Tibial nerve (tissue), 3 donors: Measurements from ENCODE around the gene CTNNA3.

Experiments
- POLR2A ChIP-seq, 2 donors: fragments of 450-650 bp; IDR thresholded peaks; one replicate each; pipeline ENCODE4 v1.6.1; 2017; ENCODE audit warnings: antibody characterized with exemption in 2 of 2, mild to moderate bottlenecking in 2 of 2, moderate library complexity in 2 of 2
- TF ChIP-seq, protein P1 (sequence below), 5 experiments: fragments of 200-600 bp in 3 of 5; fragments of 450-650 bp in 2 of 5; sonication (generic) in 3 of 5; IDR thresholded peaks; one replicate each; pipeline ENCODE4 v1.5.1; 2016 to 2019; ENCODE audit warnings: antibody characterized with exemption in 5 of 5, mild to moderate bottlenecking in 3 of 5, moderate library complexity in 2 of 5

DNA sequence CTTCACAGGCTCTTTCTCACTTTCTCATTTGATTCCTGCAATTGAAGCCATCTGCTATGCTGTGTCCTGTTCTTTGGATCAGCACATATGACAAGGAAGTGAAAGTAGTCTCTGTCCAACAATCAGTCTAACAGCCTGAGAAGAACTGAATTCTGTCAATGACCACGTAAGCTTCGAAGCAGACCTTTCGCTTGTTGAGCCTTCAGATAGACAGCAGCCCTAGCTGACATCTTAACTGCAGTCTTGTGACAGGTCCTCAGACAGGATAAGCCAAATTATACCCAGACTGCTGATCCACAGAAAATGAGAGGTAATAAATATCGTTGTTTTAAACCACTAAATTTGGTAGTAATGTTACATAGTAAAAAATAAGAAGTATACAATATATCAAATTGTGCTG lies 1461.1 kb downstream of the CTNNA3 start:
- TF ChIP-seq, protein P1, sequence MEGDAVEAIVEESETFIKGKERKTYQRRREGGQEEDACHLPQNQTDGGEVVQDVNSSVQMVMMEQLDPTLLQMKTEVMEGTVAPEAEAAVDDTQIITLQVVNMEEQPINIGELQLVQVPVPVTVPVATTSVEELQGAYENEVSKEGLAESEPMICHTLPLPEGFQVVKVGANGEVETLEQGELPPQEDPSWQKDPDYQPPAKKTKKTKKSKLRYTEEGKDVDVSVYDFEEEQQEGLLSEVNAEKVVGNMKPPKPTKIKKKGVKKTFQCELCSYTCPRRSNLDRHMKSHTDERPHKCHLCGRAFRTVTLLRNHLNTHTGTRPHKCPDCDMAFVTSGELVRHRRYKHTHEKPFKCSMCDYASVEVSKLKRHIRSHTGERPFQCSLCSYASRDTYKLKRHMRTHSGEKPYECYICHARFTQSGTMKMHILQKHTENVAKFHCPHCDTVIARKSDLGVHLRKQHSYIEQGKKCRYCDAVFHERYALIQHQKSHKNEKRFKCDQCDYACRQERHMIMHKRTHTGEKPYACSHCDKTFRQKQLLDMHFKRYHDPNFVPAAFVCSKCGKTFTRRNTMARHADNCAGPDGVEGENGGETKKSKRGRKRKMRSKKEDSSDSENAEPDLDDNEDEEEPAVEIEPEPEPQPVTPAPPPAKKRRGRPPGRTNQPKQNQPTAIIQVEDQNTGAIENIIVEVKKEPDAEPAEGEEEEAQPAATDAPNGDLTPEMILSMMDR (IDR thresholded peaks at IDR 0.05) = no peak
- TF ChIP-seq POLR2A (IDR thresholded peaks at IDR 0.05) = no peak
